ENCODE data around the gene GPX4.

The GPX4 gene

DNA sequence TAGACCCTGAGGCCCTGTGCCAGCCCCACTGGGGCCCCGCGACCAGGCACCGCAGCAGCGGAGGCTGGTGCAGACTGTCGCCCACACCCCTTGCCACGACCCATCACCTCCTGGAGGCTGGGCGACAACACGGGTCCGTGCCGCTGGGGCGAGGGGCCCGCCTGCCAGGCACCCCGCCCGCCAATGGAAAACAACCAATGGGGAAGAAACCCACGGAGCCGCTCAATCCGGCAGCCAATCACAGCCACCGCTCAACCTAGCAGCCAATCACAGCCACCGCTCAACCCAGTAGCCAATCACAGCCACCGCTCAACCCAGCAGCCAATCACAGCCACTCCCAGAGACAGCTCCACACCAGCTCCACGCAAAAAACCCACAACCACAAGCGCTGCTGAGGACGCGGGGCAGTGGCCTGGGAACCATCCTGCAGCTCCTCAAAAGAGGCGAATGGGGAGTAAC, 29.7 kb downstream of the GPX4 start:
- DNase-seq (ENCODE audit: low spot score), result no peak
- Histone ChIP-seq H3K4me3 (no peak overlapping the region), H3K27ac (peak overlapping the region; percentile 3 to 94)
- TF ChIP-seq, protein P1, sequence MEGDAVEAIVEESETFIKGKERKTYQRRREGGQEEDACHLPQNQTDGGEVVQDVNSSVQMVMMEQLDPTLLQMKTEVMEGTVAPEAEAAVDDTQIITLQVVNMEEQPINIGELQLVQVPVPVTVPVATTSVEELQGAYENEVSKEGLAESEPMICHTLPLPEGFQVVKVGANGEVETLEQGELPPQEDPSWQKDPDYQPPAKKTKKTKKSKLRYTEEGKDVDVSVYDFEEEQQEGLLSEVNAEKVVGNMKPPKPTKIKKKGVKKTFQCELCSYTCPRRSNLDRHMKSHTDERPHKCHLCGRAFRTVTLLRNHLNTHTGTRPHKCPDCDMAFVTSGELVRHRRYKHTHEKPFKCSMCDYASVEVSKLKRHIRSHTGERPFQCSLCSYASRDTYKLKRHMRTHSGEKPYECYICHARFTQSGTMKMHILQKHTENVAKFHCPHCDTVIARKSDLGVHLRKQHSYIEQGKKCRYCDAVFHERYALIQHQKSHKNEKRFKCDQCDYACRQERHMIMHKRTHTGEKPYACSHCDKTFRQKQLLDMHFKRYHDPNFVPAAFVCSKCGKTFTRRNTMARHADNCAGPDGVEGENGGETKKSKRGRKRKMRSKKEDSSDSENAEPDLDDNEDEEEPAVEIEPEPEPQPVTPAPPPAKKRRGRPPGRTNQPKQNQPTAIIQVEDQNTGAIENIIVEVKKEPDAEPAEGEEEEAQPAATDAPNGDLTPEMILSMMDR (IDR thresholded peaks at IDR 0.05), result no peak

DNA sequence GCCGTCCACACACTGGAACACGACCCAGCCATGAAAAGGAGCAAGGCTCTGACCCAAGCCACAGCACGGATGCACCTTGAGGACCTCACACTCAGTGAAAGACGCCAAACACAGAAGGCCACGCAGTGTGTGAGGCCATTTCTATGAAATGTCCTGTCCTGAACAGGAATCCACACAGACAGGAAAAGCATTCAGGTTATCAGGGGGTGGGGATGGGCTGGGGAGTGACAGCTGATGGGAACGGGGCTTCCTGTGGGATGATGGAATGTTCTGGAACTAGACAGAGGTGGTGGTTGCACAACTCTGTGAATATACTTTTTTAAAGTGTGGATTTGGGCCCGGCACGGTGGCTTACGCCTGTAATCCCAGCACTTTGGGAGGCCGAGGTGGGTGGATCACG, 30.6 kb downstream of the GPX4 start:
- TF ChIP-seq, protein P1 (IDR thresholded peaks at IDR 0.05), result no peak
- no peak overlapping the region for H3K4me3 ChIP-seq
- no peak for DNase-seq (ENCODE audit: low spot score)
- peak overlapping the region in 1 of 2 donors; percentile 94 for H3K27ac ChIP-seq

DNA sequence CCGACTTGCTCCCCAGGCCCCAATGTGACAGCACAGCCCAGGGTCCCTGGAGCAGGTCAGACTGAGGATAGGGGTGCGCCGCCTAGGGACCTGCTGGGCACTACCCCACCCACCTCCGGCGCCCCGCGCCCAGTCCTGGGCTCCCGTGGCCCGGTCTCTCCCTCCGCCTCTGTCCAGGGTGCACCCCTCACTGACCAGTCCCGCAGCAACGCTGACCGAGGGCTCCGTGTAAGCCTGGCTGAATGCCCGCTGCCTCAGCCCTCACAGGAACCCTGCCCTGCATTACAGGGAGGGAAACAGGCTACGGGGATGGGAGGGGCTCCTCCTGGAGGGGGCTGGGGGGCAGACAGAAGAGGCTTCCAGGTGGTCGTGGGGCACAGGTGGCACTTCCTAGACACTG, 31.7 kb downstream of the GPX4 start:
- TF ChIP-seq, protein P1 (IDR thresholded peaks at IDR 0.05), result no peak
- DNase-seq (ENCODE audit: low spot score), result no peak
- H3K27ac ChIP-seq, result peak overlapping the region in 1 of 2 donors; percentile 58
- H3K4me3 ChIP-seq, result no peak overlapping the region

DNA sequence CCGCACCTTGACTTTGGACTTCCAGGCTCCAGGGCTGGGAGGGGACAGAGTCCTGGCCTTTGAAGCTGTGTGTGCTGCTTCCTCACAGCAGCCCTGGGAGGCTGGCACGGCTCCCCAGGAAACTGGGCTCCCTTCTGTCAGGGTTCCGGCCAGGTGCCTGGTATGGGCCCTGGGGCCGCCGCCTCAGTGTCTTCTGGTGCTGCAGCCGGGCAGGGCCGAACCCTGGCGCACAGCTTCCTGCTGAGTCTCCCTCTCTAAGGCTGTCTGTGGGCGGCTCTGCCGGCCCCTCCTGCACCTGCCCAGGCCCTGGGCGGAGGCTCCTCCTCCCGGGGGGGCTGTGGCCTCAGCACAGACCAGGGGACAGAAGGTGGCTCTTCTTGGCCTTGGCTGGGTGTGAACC, 32.4 kb downstream of the GPX4 start:
- no peak for DNase-seq (ENCODE audit: low spot score)
- TF ChIP-seq, protein P1 (IDR thresholded peaks at IDR 0.05), result no peak

DNA sequence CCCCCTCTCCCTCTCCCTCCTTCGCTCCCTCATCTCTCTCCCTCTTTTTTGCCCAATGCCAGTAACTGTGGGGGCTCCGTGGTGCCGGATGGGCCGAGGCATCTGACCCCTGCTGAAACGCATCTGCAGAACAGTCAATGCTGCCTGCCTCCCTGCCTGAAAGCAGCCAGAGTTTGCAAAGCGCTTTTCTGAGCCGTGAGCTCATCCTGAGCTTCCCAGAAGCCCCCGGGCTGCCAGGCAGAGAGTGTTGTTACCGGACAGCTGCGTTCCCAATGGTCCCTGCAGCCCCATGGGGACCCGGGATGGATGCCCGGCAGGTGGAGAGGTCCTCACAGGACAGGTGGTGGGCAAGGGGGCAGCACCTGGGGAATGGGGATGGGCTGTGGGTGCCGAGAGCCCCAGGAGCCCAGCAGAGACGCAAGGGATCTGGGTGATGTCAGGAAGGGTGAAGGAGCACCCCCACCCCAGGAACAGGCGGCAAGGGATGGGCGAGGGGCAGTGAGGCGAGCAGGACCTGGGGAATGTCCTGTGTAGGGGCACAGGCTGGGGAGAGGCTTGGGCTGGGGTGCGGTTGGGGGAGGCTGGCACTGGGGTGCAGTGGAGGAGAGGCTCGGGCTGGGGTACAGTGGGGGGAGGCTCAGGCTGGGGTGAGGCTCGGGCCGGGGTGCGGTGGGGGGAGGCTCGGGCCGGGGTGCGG, 33.0 kb downstream of the GPX4 start:
- no peak overlapping the region for H3K4me3 ChIP-seq
- peak overlapping the region in 1 of 2 donors; percentile 11 for H3K27ac ChIP-seq
- TF ChIP-seq, protein P1 (IDR thresholded peaks at IDR 0.05), result no peak
- no peak for DNase-seq (ENCODE audit: low spot score)

More for the DNA sequence above, 32.4 kb downstream of the GPX4 start:
- H3K27ac ChIP-seq, result peak overlapping the region in 1 of 2 donors; percentile 58
- H3K4me3 ChIP-seq, result no peak overlapping the region

DNA sequence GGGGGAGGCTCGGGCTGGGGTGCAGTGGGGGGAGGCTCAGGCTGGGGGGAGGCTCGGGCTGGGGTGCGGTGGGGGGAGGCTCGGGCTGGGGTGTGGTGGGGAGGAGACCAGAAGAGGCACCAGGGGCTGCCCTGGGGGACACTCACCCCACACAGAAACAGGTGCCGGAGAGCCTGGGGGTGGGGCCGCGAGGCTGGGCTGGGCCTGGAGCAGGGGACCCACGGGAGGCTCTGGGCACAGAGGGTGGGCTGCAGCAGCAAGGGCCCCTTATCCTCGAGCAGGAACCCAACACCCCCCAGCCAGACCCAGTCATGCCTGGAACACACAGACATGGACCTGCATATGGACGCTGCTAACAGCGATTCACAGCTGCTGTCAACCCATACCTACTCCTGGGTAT, 34.3 kb downstream of the GPX4 start:
- H3K27ac ChIP-seq, result no peak overlapping the region
- TF ChIP-seq, protein P1 (IDR thresholded peaks at IDR 0.05), result no peak
- H3K4me3 ChIP-seq, result no peak overlapping the region
- no peak for DNase-seq (ENCODE audit: low spot score)

DNA sequence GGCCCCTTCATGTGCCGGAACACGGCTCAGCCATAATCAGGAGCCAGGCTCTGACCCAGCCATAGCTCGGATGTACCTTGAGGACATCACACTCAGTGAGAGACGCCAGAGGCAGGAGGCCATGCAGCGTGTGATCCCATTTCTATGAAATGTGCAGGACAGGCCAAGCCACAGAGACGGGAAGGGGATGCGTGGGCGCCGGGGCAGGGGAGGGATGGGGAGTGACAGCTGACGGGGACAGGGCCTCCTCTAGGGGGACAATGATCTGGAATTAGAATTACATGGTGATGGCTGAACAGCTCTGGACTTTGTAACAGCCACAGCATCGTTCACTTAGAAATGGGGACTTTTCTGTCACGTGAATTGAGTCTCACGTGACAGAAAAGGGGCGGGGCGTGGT, 35.3 kb downstream of the GPX4 start:
- no peak overlapping the region for H3K4me3 ChIP-seq
- TF ChIP-seq, protein P1 (IDR thresholded peaks at IDR 0.05), result no peak
- DNase-seq (ENCODE audit: low spot score), result no peak
- no peak overlapping the region for H3K27ac ChIP-seq
